Stomach (tissue), 4 donors: Measurements from ENCODE around the gene CYP2A7.
"Not testable (repeated sequence)": the region's sequence is repeated elsewhere in the genome, so short reads cannot be mapped to it uniquely, and the experiment has no call there.

Experiments
- CTCF ChIP-seq, 7 experiments: fragments of 450-650 bp in 4 of 7; fragments of 200-600 bp in 3 of 7; sonication (generic) in 3 of 7; IDR thresholded peaks; one replicate each; pipeline ENCODE4 v1.5.1; 2016 to 2019; ENCODE audit warnings: antibody characterized with exemption in 7 of 7, control low read depth in 2 of 7, mild to moderate bottlenecking in 1 of 7
- EP300 ChIP-seq: sonication (generic); formaldehyde crosslinking; IDR thresholded peaks from one replicate; pipeline ENCODE4 v1.6.1; 2017; ENCODE audit warnings: antibody characterized with exemption
- POLR2A ChIP-seq, 4 donors: fragments of 450-650 bp; IDR thresholded peaks; one replicate each; pipeline ENCODE4 v1.6.1; 2016; ENCODE audit warnings: antibody characterized with exemption in 4 of 4, control low read depth in 2 of 4, mild to moderate bottlenecking in 1 of 4, moderate library complexity in 1 of 4

- TF ChIP-seq POLR2A (IDR thresholded peaks at IDR 0.05); CTCF (IDR thresholded peaks at IDR 0.05); EP300: not testable (repeated sequence)
Observed at GRCh38 chr19:40884187-40884931, 2.3 kb upstream of the CYP2A7 start.
